ENCODE measurements around the gene TTC39C. TPM values are rescaled to one million over a fixed set of nuclear protein-coding genes. Genes with fewer than 3 reads are reported as not detected.
A peak's percentile ranks its signal among the peaks of the same experiment; 100 is the strongest.

TTC39C gene
- total RNA-seq, 2 experiments from 2014 or later = 84.0 to 95.1 TPM

DNA sequence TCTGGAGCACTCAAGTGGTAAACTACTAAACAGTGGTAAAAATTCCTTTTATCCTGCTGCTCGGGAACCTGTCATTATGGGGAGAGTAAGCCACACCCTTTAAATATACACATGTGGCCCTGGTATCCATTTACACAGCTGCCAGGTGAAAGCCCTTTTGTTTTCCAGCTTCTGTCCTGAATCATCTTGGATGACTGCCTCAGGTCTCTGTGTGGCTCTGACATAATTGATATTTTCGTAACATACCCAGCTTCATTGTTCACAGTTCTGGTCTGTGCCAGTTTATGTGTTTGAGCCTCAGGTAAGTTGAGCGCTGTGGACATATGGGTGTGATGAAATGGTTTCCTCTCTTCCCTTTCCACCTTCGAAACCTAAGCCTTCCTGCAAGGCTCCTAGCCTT, 15.7 kb upstream of the TTC39C start:
- Mint-ChIP-seq H3K4me1 (peaks cover 37% of the 10 kb centered on the region), H3K4me3 (no peak overlapping the region), H3K36me3 (peaks cover 3% of the 10 kb centered on the region), H3K27me3 (no peaks in the 10 kb centered on the region), H3K27ac (peak overlapping the region; percentile 6), H3K9me3 (peaks cover 2% of the 10 kb centered on the region)
- DNase-seq (no peak), ATAC-seq (ENCODE audit: low read depth) (no peak)
- POLR2A ChIA-PET = no interaction called here

DNA sequence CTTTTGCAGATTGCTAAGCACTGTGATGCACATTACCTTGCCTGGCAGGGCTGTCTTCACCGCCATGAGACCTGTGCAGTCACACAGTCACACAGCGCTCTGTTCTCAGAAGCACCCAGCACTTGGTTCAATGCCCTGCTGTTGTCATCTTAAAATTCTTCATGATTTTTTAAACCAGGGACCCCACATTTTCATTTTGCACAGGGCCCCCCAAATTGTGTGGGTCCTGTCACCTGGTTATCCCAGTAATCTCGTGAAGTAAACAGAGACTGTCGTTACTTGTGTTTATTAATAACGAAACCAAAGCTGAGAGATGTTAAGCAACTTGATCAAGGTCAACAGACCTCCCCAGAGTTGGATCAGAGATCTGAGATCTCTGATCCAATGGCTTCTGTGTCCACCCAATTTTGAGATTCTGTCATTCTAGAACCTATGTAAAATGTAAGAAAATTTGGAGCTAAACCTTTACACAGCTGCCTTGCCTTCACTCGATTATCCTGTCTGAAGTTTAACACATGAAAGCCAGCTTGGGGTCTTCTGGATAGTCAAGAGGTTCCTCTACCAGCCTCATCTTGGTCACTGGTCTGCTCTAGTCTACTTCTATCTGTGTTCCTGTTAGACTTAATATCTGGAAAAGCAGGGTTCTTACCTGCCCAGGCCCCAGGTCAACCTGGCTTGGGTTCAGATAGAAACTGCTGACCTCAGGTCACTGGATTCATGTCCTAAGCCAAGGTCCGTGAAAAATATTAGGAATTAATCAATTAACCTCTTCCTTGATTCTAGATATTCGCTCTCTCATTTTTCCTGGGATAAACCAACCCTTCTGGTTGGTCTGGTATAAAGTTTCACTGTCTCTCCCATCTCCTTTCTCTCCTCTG, 13.7 kb upstream of the TTC39C start:
- POLR2A ChIA-PET = no interaction called here
- no peaks in the 10 kb centered on the region for H3K27me3 Mint-ChIP-seq
- peak overlapping the region; percentile 40 for H3K27ac Mint-ChIP-seq
- DNase-seq = no peak
- peak overlapping the region; percentile 2 for H3K4me3 Mint-ChIP-seq
- no peak for ATAC-seq (ENCODE audit: low read depth)
- peaks cover 2% of the 10 kb centered on the region for H3K9me3 Mint-ChIP-seq
- peaks cover 3% of the 10 kb centered on the region for H3K36me3 Mint-ChIP-seq
- peaks cover 34% of the 10 kb centered on the region for H3K4me1 Mint-ChIP-seq

DNA sequence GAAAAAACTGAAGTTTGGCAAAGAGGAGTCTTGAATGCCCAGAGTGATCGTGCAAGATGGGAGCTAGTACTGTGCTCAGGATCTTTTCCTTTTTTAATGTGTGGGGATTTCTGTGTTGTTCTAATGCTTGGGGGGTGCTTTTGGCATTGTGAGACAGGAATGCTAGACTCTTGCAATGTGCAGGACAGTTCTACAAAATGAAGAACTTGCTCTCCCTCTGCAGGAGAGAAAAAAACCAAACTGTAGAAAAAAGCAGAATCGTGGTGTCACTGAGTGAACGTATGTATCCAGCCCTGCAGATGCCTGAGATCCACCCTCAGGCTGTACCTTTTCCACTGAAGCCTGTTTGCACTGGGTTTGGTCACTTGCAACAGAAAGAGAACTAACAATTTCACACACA, 12.1 kb upstream of the TTC39C start:
- no peak for DNase-seq
- Mint-ChIP-seq H3K4me1 (peaks cover 34% of the 10 kb centered on the region), H3K9me3 (peaks cover 2% of the 10 kb centered on the region), H3K27me3 (no peaks in the 10 kb centered on the region), H3K36me3 (peaks cover 3% of the 10 kb centered on the region), H3K4me3 (no peak overlapping the region), H3K27ac (no peak overlapping the region)
- POLR2A ChIA-PET = no interaction called here
- no peak for ATAC-seq (ENCODE audit: low read depth)

DNA sequence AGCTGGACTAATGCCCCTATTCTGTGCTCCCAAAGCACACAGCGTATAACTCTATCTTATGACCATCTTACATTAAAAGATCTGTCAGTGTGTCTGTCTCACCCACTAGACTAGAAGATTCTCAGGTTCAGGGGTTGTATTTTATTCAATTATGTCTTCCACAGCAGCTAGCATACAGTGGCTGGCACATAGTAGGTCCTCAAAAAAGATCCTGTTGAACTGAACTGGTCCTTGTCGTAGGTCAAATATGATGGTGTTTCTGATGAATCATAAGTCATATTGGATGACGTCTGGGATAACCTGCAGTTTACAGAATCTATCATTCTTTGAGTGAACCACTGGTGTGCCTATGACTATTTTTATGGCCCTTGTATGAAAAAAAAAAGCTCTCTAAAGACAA, 11.3 kb upstream of the TTC39C start:
- Mint-ChIP-seq H3K36me3 (peaks cover 3% of the 10 kb centered on the region), H3K9me3 (peaks cover 2% of the 10 kb centered on the region), H3K4me1 (peaks cover 38% of the 10 kb centered on the region), H3K4me3 (no peak overlapping the region), H3K27me3 (no peaks in the 10 kb centered on the region), H3K27ac (peak overlapping the region; percentile 13)
- ATAC-seq (ENCODE audit: low read depth) (no peak), DNase-seq (no peak)
- POLR2A ChIA-PET = interaction anchor here (0.6 to 1.0 kb wide), 2 partner anchors 11 to 36 kb away, joined by 3 read pairs; no protein-coding TSS in a partner anchor

DNA sequence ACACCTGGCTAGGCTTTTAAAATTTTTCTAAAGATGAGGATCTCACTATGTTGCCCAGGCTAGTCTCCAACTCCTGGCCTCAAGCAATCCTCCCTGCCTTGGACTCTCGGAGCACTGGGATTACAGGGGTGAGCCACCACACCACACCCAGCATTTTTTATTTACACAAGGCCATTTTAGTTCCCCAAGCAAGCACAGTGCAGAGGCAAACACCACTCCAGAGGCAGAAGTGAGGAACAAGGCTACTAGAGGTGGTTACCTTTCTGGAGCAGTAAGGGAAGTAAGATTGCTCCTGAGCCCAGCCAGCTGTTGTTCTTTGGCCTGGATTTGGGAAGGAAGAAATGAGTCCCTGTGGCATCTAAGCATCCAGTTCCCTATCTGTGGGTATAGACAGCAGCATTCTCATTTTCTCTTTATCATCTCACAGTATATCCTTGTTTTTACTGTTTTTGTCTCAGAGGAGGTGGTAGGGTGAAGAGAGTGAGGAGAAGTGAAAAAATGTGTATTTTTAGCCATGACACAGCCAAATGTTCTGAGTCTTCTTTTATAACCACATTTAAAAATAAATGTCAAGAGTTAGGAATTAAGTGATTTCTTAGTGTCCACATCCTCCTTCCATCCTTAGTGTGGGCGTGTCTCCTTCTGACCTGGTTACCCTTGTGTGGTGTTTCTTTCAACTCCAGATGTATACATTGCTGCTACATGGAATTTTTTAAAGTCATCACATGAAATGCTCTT, 10.5 kb upstream of the TTC39C start:
- Mint-ChIP-seq H3K9me3 (peaks cover 2% of the 10 kb centered on the region), H3K36me3 (peaks cover 3% of the 10 kb centered on the region), H3K4me1 (peaks cover 44% of the 10 kb centered on the region), H3K27me3 (no peaks in the 10 kb centered on the region), H3K27ac (no peak overlapping the region), H3K4me3 (no peak overlapping the region)
- POLR2A ChIA-PET = interaction anchor here (0.6 to 1.0 kb wide), 2 partner anchors 12 to 36 kb away, joined by 3 read pairs; no protein-coding TSS in a partner anchor
- DNase-seq = no peak
- ATAC-seq (ENCODE audit: low read depth) = no peak

GRCh38 chr18:24006712-24007313, 7.7 kb upstream of the TTC39C start:
- no peak for ATAC-seq (ENCODE audit: low read depth)
- H3K4me3 Mint-ChIP-seq = no peak overlapping the region

GRCh38 chr18:24009246-24009645, 5.3 kb upstream of the TTC39C start:
- Mint-ChIP-seq H3K9me3 (no peaks in the 10 kb centered on the region), H3K27me3 (no peaks in the 10 kb centered on the region)

More at GRCh38 chr18:24006712-24007313, 7.7 kb upstream of the TTC39C start:
- no peaks in the 10 kb centered on the region for H3K27me3 Mint-ChIP-seq
- no peaks in the 10 kb centered on the region for H3K36me3 Mint-ChIP-seq
- POLR2A ChIA-PET = no interaction called here
- peaks cover 60% of the 10 kb centered on the region for H3K4me1 Mint-ChIP-seq
- no peak overlapping the region for H3K27ac Mint-ChIP-seq
- no peak for DNase-seq
- no peaks in the 10 kb centered on the region for H3K9me3 Mint-ChIP-seq

GRCh38 chr18:24009651-24010333, 4.8 kb upstream of the TTC39C start:
- no peaks in the 10 kb centered on the region for H3K36me3 Mint-ChIP-seq
- peak; percentile 17 for ATAC-seq (ENCODE audit: low read depth)
- peak overlapping the region; percentile 62 for H3K4me3 Mint-ChIP-seq
- POLR2A ChIA-PET = interaction anchor here (0.6 to 2.1 kb wide), 3 partner anchors 42 to 150 kb away, joined by 3 to 5 read pairs (median 4); no protein-coding TSS in a partner anchor
- peak overlapping the region; percentile 97 for H3K27ac Mint-ChIP-seq
- H3K9me3 Mint-ChIP-seq = no peaks in the 10 kb centered on the region
- peaks cover 52% of the 10 kb centered on the region for H3K4me1 Mint-ChIP-seq
- no peaks in the 10 kb centered on the region for H3K27me3 Mint-ChIP-seq
- DNase-seq = peak; percentile 56

More at GRCh38 chr18:24009246-24009645, 5.3 kb upstream of the TTC39C start:
- Mint-ChIP-seq H3K4me1 (peaks cover 56% of the 10 kb centered on the region), H3K27ac (peak overlapping the region; percentile 97), H3K4me3 (peak overlapping the region; percentile 62), H3K36me3 (no peaks in the 10 kb centered on the region)
- ATAC-seq (ENCODE audit: low read depth) (no peak), DNase-seq (no peak)
- POLR2A ChIA-PET = interaction anchor here (0.6 to 2.1 kb wide), 2 partner anchors 42 to 149 kb away, joined by 3 to 5 read pairs; no protein-coding TSS in a partner anchor

DNA sequence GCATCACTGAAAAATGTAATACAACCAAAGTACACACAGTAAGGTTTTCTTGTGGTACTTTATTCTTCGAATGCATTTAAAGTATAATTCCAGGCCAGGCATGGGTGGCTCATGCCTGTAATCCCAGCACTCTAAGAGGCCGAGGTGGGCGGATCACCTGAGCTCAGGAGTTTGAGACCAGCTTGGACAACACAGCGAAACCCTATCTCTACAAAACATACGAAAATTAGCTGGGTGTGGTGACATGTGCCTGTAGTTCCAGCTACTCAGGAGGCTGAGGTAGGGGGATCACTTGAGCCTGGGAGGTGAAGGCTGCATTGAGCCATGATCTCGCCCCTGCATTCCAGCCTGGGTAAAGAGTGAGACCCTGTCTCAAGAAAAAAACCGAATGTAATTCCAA, 3.9 kb upstream of the TTC39C start:
- DNase-seq (no peak), ATAC-seq (ENCODE audit: low read depth) (no peak)
- no peaks in the 10 kb centered on the region for H3K27me3 Mint-ChIP-seq
- H3K9me3 Mint-ChIP-seq = no peaks in the 10 kb centered on the region
- peak overlapping the region; percentile 62 for H3K4me3 Mint-ChIP-seq
- H3K36me3 Mint-ChIP-seq = peaks cover 2% of the 10 kb centered on the region
- POLR2A ChIA-PET = interaction anchor here (1.4 to 2.1 kb wide), 4 partner anchors 18 to 92 kb away, joined by 3 to 5 read pairs (median 4); no protein-coding TSS in a partner anchor
- peak overlapping the region; percentile 97 for H3K27ac Mint-ChIP-seq
- H3K4me1 Mint-ChIP-seq = peaks cover 48% of the 10 kb centered on the region

GRCh38 chr18:24011123-24011917, 3.2 kb upstream of the TTC39C start:
- H3K27me3 Mint-ChIP-seq = no peaks in the 10 kb centered on the region
- POLR2A ChIA-PET = interaction anchor here (0.6 to 2.1 kb wide), 5 partner anchors 16 to 93 kb away, joined by 3 to 5 read pairs (median 4); no protein-coding TSS in a partner anchor
- no peak for DNase-seq

DNA sequence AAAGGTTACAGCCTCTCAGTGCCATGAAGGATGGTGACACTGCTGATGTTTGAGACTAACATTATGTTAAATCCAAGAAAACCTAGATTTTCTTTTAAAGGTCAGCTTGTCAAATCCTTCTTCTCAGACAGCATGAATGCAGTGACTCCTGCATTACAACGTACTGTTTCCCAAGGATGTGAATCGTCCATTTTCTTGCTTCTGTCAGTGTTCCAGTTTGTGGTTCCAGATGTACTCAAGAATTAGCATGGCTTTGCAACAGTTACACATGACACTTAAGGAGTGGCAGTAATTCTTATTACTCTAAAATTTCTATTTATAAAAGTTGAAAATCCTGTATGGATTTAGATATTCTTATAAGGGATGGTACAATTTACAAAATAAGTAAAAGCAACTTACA, 1.5 kb upstream of the TTC39C start:
- Mint-ChIP-seq H3K9me3 (no peaks in the 10 kb centered on the region), H3K4me3 (peak overlapping the region; percentile 62), H3K36me3 (peaks cover 10% of the 10 kb centered on the region), H3K27ac (peak overlapping the region; percentile 97), H3K27me3 (no peaks in the 10 kb centered on the region), H3K4me1 (peaks cover 66% of the 10 kb centered on the region)
- DNase-seq (no peak), ATAC-seq (ENCODE audit: low read depth) (no peak)
- POLR2A ChIA-PET = interaction anchor here (0.5 to 1.8 kb wide), 6 partner anchors 20 to 127 kb away, joined by 3 to 5 read pairs (median 4); no protein-coding TSS in a partner anchor

More at GRCh38 chr18:24011123-24011917, 3.2 kb upstream of the TTC39C start:
- H3K9me3 Mint-ChIP-seq = no peaks in the 10 kb centered on the region
- peaks cover 3% of the 10 kb centered on the region for H3K36me3 Mint-ChIP-seq
- no peak for ATAC-seq (ENCODE audit: low read depth)
- peak overlapping the region; percentile 62 for H3K4me3 Mint-ChIP-seq
- peak overlapping the region; percentile 97 for H3K27ac Mint-ChIP-seq
- H3K4me1 Mint-ChIP-seq = peaks cover 51% of the 10 kb centered on the region
